ENCODE results near the gene RYR1. TPM values are rescaled to one million over a fixed set of nuclear protein-coding genes. Genes with fewer than 3 reads are reported as not detected.
"Not testable (repeated sequence)": the region's sequence is repeated elsewhere in the genome, so short reads cannot be mapped to it uniquely, and the experiment has no call there.

The RYR1 gene
- polyA plus RNA-seq, 1 of the 3 experiments (the other 2 are of a cell fraction): under 0.01 TPM

DNA sequence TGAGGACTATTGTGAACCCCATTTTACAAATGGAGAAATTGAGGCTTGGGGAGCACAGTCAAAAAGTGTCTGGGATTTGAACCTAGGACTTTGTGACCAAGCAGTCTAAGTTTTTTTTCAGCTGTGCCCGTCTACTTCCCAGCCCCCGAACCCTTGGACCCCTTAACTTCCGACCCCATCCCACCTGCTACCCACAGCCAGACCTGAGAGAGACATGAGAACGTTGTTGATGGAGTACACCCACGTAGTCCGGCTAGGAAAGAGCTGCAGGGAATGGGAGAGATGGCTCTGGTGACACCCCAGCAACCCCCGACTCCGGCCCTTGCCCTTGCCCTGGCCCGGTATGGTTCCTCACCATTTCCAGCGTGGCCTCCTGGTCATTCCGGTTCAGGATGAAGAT is 166.2 kb downstream of the RYR1 start:
- Histone ChIP-seq H3K4me1 (ENCODE audit: control insufficient read depth in 1 of 2, insufficient read depth in 2 of 2, low read depth in 1 of 2, low read length in 1 of 2) (no peaks in the 10 kb centered on the region; a peak in 1 of 4 replicates), H3K9me2 (no peaks in the 10 kb centered on the region), H2AFZ (ENCODE audit: low read depth) (no peak overlapping the region), H3K9me3 (no peaks in the 10 kb centered on the region), H4K20me1 (ENCODE audit: insufficient read depth) (no peaks in the 10 kb centered on the region), H3K79me2 (ENCODE audit: insufficient read depth) (no peaks in the 10 kb centered on the region), H3K27me3 (ENCODE audit: insufficient read depth) (no peaks in the 10 kb centered on the region), H3K9ac (no peak overlapping the region), H3K27ac (ENCODE audit: low read depth in 2 of 2, low read length in 1 of 2) (no peak overlapping the region), H3K4me3 (ENCODE audit: low read depth in 2 of 2, low read length in 1 of 2) (no peak overlapping the region), H3K4me2 (no peak overlapping the region), H3K36me3 (replicated peaks in 1 of 2; ENCODE audit: control insufficient read depth in 1 of 2, insufficient read depth in 2 of 2, low read length in 1 of 2) (no peaks in the 10 kb centered on the region), H3F3A (replicated peaks; ENCODE audit: insufficient read depth) (peaks cover 11% of the 10 kb centered on the region)
- DNase-seq: no peak
- CTCF ChIA-PET: no interaction called here
- POLR2A ChIA-PET: no interaction called here
- WGBS (ENCODE audit: low lambda C conversion rate): 44% methylated on average over 11 of the region's 11 CpGs
- TF ChIP-seq FOXJ3 (CRISPR knock-in tag; IDR thresholded peaks at IDR 0.05) (no peak), FOXM1 (IDR thresholded peaks at IDR 0.05; ENCODE audit: low read depth) (no peak), JUND (IDR thresholded peaks at IDR 0.05) (no peak), RFX5 (IDR thresholded peaks at IDR 0.05; ENCODE audit: low read length) (no peak), TCF12 (IDR thresholded peaks at IDR 0.05) (no peak), FOSL2 (IDR thresholded peaks at IDR 0.05; ENCODE audit: borderline replicate concordance, low read depth) (no peak), TAF1 (IDR thresholded peaks at IDR 0.05; ENCODE audit: borderline replicate concordance, low read depth, low read length) (no peak), MXI1 (IDR thresholded peaks at IDR 0.05; ENCODE audit: low read depth, low read length) (no peak), CHD2 (IDR thresholded peaks at IDR 0.05; ENCODE audit: low read length, partially characterized antibody) (no peak)
- TF ChIP-seq, protein P1, sequence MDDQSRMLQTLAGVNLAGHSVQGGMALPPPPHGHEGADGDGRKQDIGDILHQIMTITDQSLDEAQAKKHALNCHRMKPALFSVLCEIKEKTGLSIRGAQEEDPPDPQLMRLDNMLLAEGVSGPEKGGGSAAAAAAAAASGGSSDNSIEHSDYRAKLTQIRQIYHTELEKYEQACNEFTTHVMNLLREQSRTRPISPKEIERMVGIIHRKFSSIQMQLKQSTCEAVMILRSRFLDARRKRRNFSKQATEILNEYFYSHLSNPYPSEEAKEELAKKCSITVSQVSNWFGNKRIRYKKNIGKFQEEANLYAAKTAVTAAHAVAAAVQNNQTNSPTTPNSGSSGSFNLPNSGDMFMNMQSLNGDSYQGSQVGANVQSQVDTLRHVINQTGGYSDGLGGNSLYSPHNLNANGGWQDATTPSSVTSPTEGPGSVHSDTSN (IDR thresholded peaks at IDR 0.05): no peak
- TF ChIP-seq, protein P2, sequence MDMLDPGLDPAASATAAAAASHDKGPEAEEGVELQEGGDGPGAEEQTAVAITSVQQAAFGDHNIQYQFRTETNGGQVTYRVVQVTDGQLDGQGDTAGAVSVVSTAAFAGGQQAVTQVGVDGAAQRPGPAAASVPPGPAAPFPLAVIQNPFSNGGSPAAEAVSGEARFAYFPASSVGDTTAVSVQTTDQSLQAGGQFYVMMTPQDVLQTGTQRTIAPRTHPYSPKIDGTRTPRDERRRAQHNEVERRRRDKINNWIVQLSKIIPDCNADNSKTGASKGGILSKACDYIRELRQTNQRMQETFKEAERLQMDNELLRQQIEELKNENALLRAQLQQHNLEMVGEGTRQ (IDR thresholded peaks at IDR 0.05; ENCODE audit: borderline replicate concordance, low read depth, low read length): no peak
- TF ChIP-seq, protein P3, sequence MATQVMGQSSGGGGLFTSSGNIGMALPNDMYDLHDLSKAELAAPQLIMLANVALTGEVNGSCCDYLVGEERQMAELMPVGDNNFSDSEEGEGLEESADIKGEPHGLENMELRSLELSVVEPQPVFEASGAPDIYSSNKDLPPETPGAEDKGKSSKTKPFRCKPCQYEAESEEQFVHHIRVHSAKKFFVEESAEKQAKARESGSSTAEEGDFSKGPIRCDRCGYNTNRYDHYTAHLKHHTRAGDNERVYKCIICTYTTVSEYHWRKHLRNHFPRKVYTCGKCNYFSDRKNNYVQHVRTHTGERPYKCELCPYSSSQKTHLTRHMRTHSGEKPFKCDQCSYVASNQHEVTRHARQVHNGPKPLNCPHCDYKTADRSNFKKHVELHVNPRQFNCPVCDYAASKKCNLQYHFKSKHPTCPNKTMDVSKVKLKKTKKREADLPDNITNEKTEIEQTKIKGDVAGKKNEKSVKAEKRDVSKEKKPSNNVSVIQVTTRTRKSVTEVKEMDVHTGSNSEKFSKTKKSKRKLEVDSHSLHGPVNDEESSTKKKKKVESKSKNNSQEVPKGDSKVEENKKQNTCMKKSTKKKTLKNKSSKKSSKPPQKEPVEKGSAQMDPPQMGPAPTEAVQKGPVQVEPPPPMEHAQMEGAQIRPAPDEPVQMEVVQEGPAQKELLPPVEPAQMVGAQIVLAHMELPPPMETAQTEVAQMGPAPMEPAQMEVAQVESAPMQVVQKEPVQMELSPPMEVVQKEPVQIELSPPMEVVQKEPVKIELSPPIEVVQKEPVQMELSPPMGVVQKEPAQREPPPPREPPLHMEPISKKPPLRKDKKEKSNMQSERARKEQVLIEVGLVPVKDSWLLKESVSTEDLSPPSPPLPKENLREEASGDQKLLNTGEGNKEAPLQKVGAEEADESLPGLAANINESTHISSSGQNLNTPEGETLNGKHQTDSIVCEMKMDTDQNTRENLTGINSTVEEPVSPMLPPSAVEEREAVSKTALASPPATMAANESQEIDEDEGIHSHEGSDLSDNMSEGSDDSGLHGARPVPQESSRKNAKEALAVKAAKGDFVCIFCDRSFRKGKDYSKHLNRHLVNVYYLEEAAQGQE (IDR thresholded peaks at IDR 0.05; ENCODE audit: low read depth, low read length): no peak
- TF ChIP-seq, protein P4, sequence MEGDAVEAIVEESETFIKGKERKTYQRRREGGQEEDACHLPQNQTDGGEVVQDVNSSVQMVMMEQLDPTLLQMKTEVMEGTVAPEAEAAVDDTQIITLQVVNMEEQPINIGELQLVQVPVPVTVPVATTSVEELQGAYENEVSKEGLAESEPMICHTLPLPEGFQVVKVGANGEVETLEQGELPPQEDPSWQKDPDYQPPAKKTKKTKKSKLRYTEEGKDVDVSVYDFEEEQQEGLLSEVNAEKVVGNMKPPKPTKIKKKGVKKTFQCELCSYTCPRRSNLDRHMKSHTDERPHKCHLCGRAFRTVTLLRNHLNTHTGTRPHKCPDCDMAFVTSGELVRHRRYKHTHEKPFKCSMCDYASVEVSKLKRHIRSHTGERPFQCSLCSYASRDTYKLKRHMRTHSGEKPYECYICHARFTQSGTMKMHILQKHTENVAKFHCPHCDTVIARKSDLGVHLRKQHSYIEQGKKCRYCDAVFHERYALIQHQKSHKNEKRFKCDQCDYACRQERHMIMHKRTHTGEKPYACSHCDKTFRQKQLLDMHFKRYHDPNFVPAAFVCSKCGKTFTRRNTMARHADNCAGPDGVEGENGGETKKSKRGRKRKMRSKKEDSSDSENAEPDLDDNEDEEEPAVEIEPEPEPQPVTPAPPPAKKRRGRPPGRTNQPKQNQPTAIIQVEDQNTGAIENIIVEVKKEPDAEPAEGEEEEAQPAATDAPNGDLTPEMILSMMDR (IDR thresholded peaks at IDR 0.05): no peak
- TF ChIP-seq, protein P5, sequence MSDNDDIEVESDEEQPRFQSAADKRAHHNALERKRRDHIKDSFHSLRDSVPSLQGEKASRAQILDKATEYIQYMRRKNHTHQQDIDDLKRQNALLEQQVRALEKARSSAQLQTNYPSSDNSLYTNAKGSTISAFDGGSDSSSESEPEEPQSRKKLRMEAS (IDR thresholded peaks at IDR 0.05; ENCODE audit: low read depth): no peak

DNA sequence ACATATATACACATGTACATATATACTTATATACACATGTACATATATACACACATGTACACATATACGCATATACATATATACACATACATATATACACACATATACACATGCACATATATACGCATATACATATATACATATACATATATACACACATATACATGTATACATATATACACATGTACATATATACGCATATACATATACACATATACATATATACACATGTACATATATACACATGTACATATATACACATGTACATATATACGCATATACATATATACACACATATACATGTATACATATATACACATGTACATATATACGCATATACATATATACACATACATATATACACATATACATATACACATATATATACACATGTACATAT is 169.4 kb downstream of the RYR1 start:
- H3K9me2 ChIP-seq; DNase-seq; H3K9me3 ChIP-seq; H4K20me1 ChIP-seq (ENCODE audit: insufficient read depth); H3K79me2 ChIP-seq (ENCODE audit: insufficient read depth); H3K4me3 ChIP-seq (ENCODE audit: low read depth in 2 of 2, low read length in 1 of 2); H3K36me3 ChIP-seq (replicated peaks in 1 of 2; ENCODE audit: control insufficient read depth in 1 of 2, insufficient read depth in 2 of 2, low read length in 1 of 2); H3K27ac ChIP-seq (ENCODE audit: low read depth in 2 of 2, low read length in 1 of 2); POLR2A ChIA-PET; H3K4me2 ChIP-seq; CTCF ChIA-PET; H2AFZ ChIP-seq (ENCODE audit: low read depth); H3K9ac ChIP-seq; H3K4me1 ChIP-seq (ENCODE audit: control insufficient read depth in 1 of 2, insufficient read depth in 2 of 2, low read depth in 1 of 2, low read length in 1 of 2); H3K27me3 ChIP-seq (ENCODE audit: insufficient read depth): not testable (repeated sequence)
- WGBS (ENCODE audit: low lambda C conversion rate): 92% methylated on average over 5 of the region's 5 CpGs
- peaks cover 11% of the 10 kb centered on the region for H3F3A ChIP-seq (replicated peaks; ENCODE audit: insufficient read depth)

Measured in SK-N-SH (cell line).